Breast epithelium (tissue), 4 donors: ENCODE measurements around the gene ACRBP. TPM values are rescaled to one million over a fixed set of nuclear protein-coding genes. Genes with fewer than 3 reads are reported as not detected.

ENCODE experiments used
- DNase-seq, 2 donors: peaks; one replicate each; pipeline ENCODE4 v3.0.0-alpha.2; 2019; ENCODE audit warnings: low spot score in 2 of 2
- H3K27ac ChIP-seq, 2 donors: fragments of 200-600 bp; sonication (generic) in 1 of 2; one replicate each; pipeline ENCODE4 v1.5.1; 2016 to 2019; ENCODE audit warnings: mild to moderate bottlenecking in 1 of 2
- H3K27me3 ChIP-seq, 2 donors: fragments of 200-600 bp; sonication (generic) in 1 of 2; one replicate each; pipeline versions ENCODE4 v1.5.1 to v1.6.0; 2017 to 2019; ENCODE audit warnings: control low read depth in 1 of 2, mild to moderate bottlenecking in 1 of 2
- H3K36me3 ChIP-seq: fragments of 200-600 bp; one replicate; pipeline ENCODE4 v1.5.1; 2019
- H3K4me1 ChIP-seq, 2 donors: fragments of 200-600 bp; sonication (generic); one replicate each; pipeline ENCODE4 v1.5.1; 2016 to 2019; ENCODE audit warnings: control low read depth in 1 of 2
- H3K4me3 ChIP-seq, 3 donors: fragments of 200-600 bp; sonication (generic); 1 replicate in 2 of 3; 2 replicates in 1 of 3; pipeline ENCODE4 v1.5.1; 2016 to 2019; ENCODE audit warnings: mild to moderate bottlenecking in 3 of 3, moderate library complexity in 2 of 3
- H3K9me3 ChIP-seq, 2 donors: fragments of 200-600 bp; sonication (generic) in 1 of 2; one replicate each; pipeline ENCODE4 v1.5.1; 2016 to 2019; ENCODE audit warnings: control low read depth in 1 of 2
- CTCF ChIP-seq, 3 donors: fragments of 450-650 bp; IDR thresholded peaks; one replicate each; pipeline ENCODE4 v1.5.1; 2016 to 2017; ENCODE audit warnings: antibody characterized with exemption in 3 of 3, mild to moderate bottlenecking in 3 of 3, moderate library complexity in 3 of 3
- POLR2A ChIP-seq: fragments of 450-650 bp; IDR thresholded peaks from one replicate; pipeline ENCODE4 v1.6.1; 2016; ENCODE audit warnings: antibody characterized with exemption, mild to moderate bottlenecking, moderate library complexity
- POLR2AphosphoS5 ChIP-seq, 3 donors: sonication (generic); formaldehyde crosslinking; IDR thresholded peaks; one replicate each; pipeline ENCODE4 v1.6.1; 2017; ENCODE audit warnings: antibody characterized with exemption in 3 of 3
- intact Hi-C: fragments of 100-400 bp; cut with DNase I; formaldehyde crosslinking; loops from one replicate; pipeline ENCODE4 v1.15.1; 2023; ENCODE audit warnings: low total_unique reads
- total RNA-seq, 3 donors: library from RNA; depleted of rRNA; stranded (reverse); fragments of >200 nt; gene quantifications; one replicate each; pipeline ENCODE4 v1.1.0, GENCODE V29; 2016

ACRBP gene
- total RNA-seq, 3 donors from 2014 or later, result 0.59 to 2.4 (median 0.66) TPM

- Histone ChIP-seq H3K4me3 (no peak overlapping the region), H3K36me3 (peaks cover 17% of the 10 kb centered on the region), H3K4me1 (no peaks in the 10 kb centered on the region), H3K27me3 (no peaks in the 10 kb centered on the region), H3K9me3 (no peaks in the 10 kb centered on the region), H3K27ac (no peak overlapping the region)
- no peak for TF ChIP-seq POLR2AphosphoS5 (IDR thresholded peaks at IDR 0.05)
- no peak for TF ChIP-seq POLR2A
- TF ChIP-seq CTCF (IDR thresholded peaks at IDR 0.05), result no peak
- intact Hi-C loops, result no loop called here
- DNase-seq, result no peak
These were observed 3.6 kb upstream of the ACRBP start for GRCh38 chr12:6650832-6651231.

- Histone ChIP-seq H3K36me3 (peaks cover 10% of the 10 kb centered on the region), H3K27me3 (no peaks in the 10 kb centered on the region), H3K9me3 (no peaks in the 10 kb centered on the region), H3K4me1 (no peaks in the 10 kb centered on the region), H3K27ac (peak overlapping the region in 1 of 2 donors; percentile 57), H3K4me3 (peak overlapping the region; percentile 43 to 55 (median 44))
- intact Hi-C loops, result no loop called here
- TF ChIP-seq POLR2AphosphoS5 (IDR thresholded peaks at IDR 0.05) (no peak), CTCF (IDR thresholded peaks at IDR 0.05) (no peak)
- DNase-seq, result no peak
These were observed 753 bp downstream of the ACRBP start for GRCh38 chr12:6646276-6647082.

- H3K36me3 ChIP-seq, result no peaks in the 10 kb centered on the region
- TF ChIP-seq POLR2A (no peak), POLR2AphosphoS5 (IDR thresholded peaks at IDR 0.05) (no peak), CTCF (IDR thresholded peaks at IDR 0.05) (no peak)
- no peaks in the 10 kb centered on the region for H3K9me3 ChIP-seq
- intact Hi-C loops, result no loop called here
- no peak for DNase-seq
- no peaks in the 10 kb centered on the region for H3K27me3 ChIP-seq
- H3K4me1 ChIP-seq, result no peaks in the 10 kb centered on the region
- H3K27ac ChIP-seq, result no peak overlapping the region
- H3K4me3 ChIP-seq, result no peak overlapping the region
These were observed 2.3 kb downstream of the ACRBP start for GRCh38 chr12:6644903-6645302.

- Histone ChIP-seq H3K9me3 (no peaks in the 10 kb centered on the region), H3K36me3 (no peaks in the 10 kb centered on the region), H3K27ac (no peak overlapping the region), H3K4me1 (no peaks in the 10 kb centered on the region), H3K4me3 (no peak overlapping the region), H3K27me3 (no peaks in the 10 kb centered on the region)
- TF ChIP-seq POLR2A (no peak), POLR2AphosphoS5 (IDR thresholded peaks at IDR 0.05) (peak in 1 of 3 donors; percentile 22)
- DNase-seq, result no peak
- intact Hi-C loops, result no loop called here
These were observed 3.0 kb downstream of the ACRBP start for GRCh38 chr12:6644257-6644596.

GRCh38 chr12:6643569-6644256 lies 3.5 kb downstream of the ACRBP start:
- Histone ChIP-seq H3K36me3 (no peaks in the 10 kb centered on the region), H3K27me3 (no peaks in the 10 kb centered on the region), H3K4me3 (no peak overlapping the region), H3K27ac (no peak overlapping the region), H3K9me3 (no peaks in the 10 kb centered on the region), H3K4me1 (no peaks in the 10 kb centered on the region)
- intact Hi-C loops, result no loop called here
- DNase-seq, result no peak
- no peak for TF ChIP-seq POLR2AphosphoS5 (IDR thresholded peaks at IDR 0.05)
- no peak for TF ChIP-seq POLR2A
- TF ChIP-seq CTCF (IDR thresholded peaks at IDR 0.05), result no peak
